GM20431 (cell line): ENCODE data around the gene B4GALT2.

Source experiments
- in situ Hi-C: fragments of 300-500 bp; cut with MseI, MboI; formaldehyde crosslinking; loops from one replicate; pipeline ENCODE4 v1.15.0; 2020; ENCODE audit warnings: low sequenced_read_pairs; ENCODE audit not compliant: unreplicated experiment

The B4GALT2 gene

GRCh38 chr1:43982241-43982640, 3.2 kb downstream of the B4GALT2 start:
- in situ Hi-C loops = no loop called here

GRCh38 chr1:43982808-43983207, 3.8 kb downstream of the B4GALT2 start:
- in situ Hi-C loops = no loop called here

- in situ Hi-C loops = no loop called here
Measured at GRCh38 chr1:43983253-43983899, 4.4 kb downstream of the B4GALT2 start.

GRCh38 chr1:43984855-43985254, 5.8 kb downstream of the B4GALT2 start:
- in situ Hi-C loops = no loop called here

- in situ Hi-C loops = no loop called here
Measured at GRCh38 chr1:43985984-43986595, 7.1 kb downstream of the B4GALT2 start.

- in situ Hi-C loops = no loop called here
Measured at GRCh38 chr1:43986712-43987111, 7.7 kb downstream of the B4GALT2 start.

- in situ Hi-C loops = no loop called here
Measured at GRCh38 chr1:43987159-43987902, 8.3 kb downstream of the B4GALT2 start.

GRCh38 chr1:43990271-43991199, 11.5 kb downstream of the B4GALT2 start:
- in situ Hi-C loops = no loop called here

- in situ Hi-C loops = no loop called here
Measured at GRCh38 chr1:43991200-43991475, 12.1 kb downstream of the B4GALT2 start.

- in situ Hi-C loops = no loop called here
Measured at GRCh38 chr1:43991476-43992231, 12.6 kb downstream of the B4GALT2 start, which contains the start of gene CCDC24. Gene CCDC24 (plus strand): TSS chr1:43991599. CDS start chr1:43991879, 280 bp downstream.

GRCh38 chr1:43992232-43992995, 13.4 kb downstream of the B4GALT2 start:
- in situ Hi-C loops = no loop called here

- in situ Hi-C loops = no loop called here
Measured at GRCh38 chr1:43993206-43993914, 14.3 kb downstream of the B4GALT2 start.

- in situ Hi-C loops = no loop called here
Measured at GRCh38 chr1:43994071-43994470, 15.1 kb downstream of the B4GALT2 start.

- in situ Hi-C loops = no loop called here
Measured at GRCh38 chr1:43994794-43995790, 16.1 kb downstream of the B4GALT2 start.

GRCh38 chr1:43995984-43996732, 17.1 kb downstream of the B4GALT2 start:
- in situ Hi-C loops = no loop called here

GRCh38 chr1:43996733-43997115, 17.7 kb downstream of the B4GALT2 start:
- in situ Hi-C loops = no loop called here
